GM10248 (cell line): ENCODE data around the gene SNAP91.

Experiments used
- CTCF ChIA-PET: fragments of 300-600 bp; sonication (Branson Sonifier 250); formaldehyde crosslinking; extraction: SDS; loops from one replicate; lab custom pipeline; 2021; ENCODE audit warnings: antibody characterized with exemption; lab: Yijun Ruan, JAX
- POLR2A ChIA-PET: fragments of 350-650 bp; sonication (Branson Sonifier 250); formaldehyde crosslinking; extraction: SDS; loops from one replicate; lab custom pipeline; 2020; ENCODE audit warnings: antibody characterized with exemption; lab: Yijun Ruan, JAX
- DNase-seq: peaks from one replicate; pipeline ENCODE4 v3.0.0; 2012; ENCODE audit errors: extremely low spot score
- TF ChIP-seq, protein P1 (sequence below): IDR thresholded peaks from 2 replicates; pipeline ENCODE4 v1.5.1; 2012; ENCODE audit warnings: mild to moderate bottlenecking, low read depth; ENCODE audit errors: extremely low read depth, missing control alignments, control extremely low read depth

Gene SNAP91

GRCh38 chr6:83729871-83730270, 21.0 kb upstream of the SNAP91 start:
- ChIA-PET CTCF (no interaction called here), POLR2A (no interaction called here)
- no peak for DNase-seq
- TF ChIP-seq, protein P1, sequence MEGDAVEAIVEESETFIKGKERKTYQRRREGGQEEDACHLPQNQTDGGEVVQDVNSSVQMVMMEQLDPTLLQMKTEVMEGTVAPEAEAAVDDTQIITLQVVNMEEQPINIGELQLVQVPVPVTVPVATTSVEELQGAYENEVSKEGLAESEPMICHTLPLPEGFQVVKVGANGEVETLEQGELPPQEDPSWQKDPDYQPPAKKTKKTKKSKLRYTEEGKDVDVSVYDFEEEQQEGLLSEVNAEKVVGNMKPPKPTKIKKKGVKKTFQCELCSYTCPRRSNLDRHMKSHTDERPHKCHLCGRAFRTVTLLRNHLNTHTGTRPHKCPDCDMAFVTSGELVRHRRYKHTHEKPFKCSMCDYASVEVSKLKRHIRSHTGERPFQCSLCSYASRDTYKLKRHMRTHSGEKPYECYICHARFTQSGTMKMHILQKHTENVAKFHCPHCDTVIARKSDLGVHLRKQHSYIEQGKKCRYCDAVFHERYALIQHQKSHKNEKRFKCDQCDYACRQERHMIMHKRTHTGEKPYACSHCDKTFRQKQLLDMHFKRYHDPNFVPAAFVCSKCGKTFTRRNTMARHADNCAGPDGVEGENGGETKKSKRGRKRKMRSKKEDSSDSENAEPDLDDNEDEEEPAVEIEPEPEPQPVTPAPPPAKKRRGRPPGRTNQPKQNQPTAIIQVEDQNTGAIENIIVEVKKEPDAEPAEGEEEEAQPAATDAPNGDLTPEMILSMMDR, result no peak

DNA sequence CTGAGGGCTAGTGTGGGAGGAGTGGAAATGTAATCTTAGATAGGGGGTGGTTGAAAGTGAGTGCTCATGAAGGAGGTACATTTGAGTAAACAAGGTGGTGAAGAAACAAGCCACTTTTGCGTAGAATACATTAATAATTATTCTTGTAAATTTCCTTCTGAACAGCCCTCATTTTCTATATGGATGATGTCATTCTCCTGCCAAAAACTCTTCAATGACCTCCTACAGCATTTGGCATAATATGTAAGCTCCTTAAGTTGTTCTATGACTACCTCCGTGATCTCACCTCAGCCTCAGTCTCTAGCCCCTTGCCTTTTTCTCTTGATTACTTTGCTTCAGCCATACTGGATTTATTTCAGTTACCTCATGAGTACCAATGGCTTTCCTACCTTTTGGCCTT, 14.0 kb upstream of the SNAP91 start:
- TF ChIP-seq, protein P1, result no peak
- ChIA-PET CTCF (no interaction called here), POLR2A (no interaction called here)
- no peak for DNase-seq

DNA sequence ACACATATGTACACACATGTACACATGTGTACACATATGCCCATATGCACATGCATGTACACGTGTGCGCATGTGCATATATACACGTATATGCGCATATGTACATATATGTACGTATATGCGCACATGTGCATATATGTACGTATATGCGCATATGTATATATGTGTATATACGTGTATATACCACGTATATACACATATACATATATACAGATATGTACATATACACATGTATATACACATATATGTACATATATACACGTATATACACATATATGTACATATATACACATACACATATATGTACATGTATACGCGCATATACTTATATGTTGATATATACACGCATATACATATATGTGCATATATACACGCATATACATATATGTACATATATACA, 8.9 kb upstream of the SNAP91 start:
- CTCF ChIA-PET, result no interaction called here
- POLR2A ChIA-PET, result no interaction called here
- TF ChIP-seq, protein P1, result no peak
- no peak for DNase-seq

DNA sequence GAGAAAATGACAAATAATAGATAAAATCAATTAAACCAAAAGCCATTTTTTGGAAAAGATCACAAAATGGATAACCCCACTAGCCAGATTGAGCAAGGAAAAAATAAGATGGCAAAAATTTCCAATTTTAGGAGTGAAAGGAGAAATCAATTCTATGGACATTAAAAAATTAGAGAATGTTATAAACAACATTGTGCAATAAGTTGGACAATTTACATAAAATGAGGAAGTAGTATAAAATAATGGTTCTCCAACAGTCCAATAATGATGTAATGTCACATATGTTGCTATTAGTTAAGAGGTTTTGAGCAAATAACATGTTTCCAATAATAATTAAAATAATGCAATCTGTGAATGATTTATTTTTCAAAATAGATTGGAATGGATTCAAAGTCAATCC, 3.1 kb upstream of the SNAP91 start:
- ChIA-PET CTCF (no interaction called here), POLR2A (no interaction called here)
- TF ChIP-seq, protein P1, result no peak
- no peak for DNase-seq

DNA sequence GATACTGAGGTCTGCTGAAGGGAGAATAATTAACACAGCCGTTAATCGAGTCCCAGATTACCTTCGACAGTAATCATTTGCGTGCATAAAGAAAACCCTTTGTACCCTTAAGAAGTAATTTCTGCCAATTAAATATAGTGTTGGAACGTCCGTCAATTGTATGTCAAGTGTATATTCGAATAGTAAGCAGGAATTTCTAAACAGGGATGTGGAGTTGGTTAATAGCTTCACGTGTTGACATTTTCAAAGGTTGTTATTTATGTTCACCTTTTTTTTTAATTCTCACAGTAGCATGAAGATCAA, 798 bp upstream of the SNAP91 start:
- ChIA-PET POLR2A (no interaction called here), CTCF (interaction anchor here (0.9 to 1.3 kb wide), 4 partner anchors 10 to 19 kb away, joined by 3 to 5 read pairs (median 3); no protein-coding TSS in a partner anchor)
- no peak for DNase-seq
- TF ChIP-seq, protein P1, result no peak

DNA sequence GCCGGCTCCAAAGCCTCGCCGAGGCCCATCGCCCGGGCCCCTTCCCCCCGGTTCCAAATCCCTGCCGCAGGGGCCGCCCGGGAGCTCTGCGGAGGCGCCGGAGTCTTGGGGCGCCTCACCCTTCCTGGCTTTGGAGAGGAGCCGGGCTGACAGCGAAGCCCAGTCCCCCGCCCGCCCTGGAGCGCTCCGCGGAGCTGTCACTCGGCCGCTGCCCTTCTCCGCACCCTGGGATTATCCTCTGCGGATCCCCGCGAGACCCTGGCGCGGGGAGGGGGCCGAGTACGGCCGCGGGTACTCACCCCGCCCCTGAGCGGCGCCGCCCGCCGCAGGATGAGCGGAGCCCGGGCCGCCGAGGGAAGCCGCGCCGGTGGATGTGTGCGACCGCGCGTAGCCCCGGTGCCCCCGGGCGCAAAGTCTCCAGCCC, 343 bp downstream of the SNAP91 start:
- POLR2A ChIA-PET, result no interaction called here
- peak; percentile 18 for DNase-seq
- TF ChIP-seq, protein P1, result no peak
- CTCF ChIA-PET, result no interaction called here
